ENCODE measurements around the gene PRSS33. TPM values are rescaled to one million over a fixed set of nuclear protein-coding genes. Genes with fewer than 3 reads are reported as not detected.

The PRSS33 gene
- total and polyA plus RNA-seq, 2 of the 8 experiments (the other 6 are each of a cell fraction or from before 2014, with no cell fraction given), result 0.09 TPM; not detected in 1

DNA sequence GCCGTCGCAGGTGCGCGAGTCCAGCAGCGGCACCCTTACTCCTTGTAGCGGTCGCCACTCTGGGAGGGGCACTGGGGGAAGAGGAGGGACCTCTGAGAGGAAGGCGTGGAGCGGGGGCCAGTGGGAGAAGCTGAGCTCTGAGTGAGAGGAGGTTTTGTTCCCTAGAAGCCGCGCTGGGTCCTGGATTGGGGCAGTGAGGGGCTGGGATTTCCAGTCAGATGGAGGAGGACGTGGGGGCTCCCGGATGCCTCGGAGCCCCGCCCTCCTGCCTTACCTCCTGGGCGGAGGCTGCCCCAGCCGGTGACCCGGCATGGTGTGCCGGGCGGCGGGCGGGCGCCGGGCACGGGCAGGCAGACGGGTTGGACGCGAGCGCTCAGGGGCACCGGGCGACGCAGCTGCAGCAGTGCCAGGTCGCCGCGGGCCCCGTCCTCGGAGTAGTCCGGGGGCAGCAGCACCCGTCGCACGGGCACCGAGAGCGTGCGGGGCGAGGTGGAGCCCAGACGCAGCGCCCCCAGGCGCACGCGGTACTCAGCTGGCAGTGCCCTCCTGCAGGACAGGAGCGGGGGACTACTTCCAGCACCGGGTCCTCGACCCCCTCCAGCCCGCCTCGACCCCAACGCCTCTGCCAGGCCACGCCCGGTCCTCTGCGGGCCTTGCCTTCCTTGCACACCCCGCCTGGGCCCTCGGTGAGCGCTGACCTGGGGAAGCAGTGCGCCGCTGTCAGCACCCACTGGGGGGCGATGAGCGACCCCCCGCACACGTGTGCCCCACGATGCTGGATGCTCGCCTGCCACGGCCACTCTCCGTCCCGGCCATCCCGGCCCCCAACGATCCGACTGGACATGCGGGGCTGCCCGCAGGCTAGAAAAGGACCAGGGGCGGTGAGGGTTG, 2.0 kb downstream of the PRSS33 start:
- Histone ChIP-seq H3K4me3 (ENCODE audit: extremely low read depth in 1 of 4, insufficient read depth in 2 of 4, low read depth in 3 of 4, low read length in 4 of 4) (no peak overlapping the region; a peak in 1 of 8 replicates), H2BK15ac (ENCODE audit: low read length) (no peak overlapping the region), H4K8ac (ENCODE audit: extremely low read depth, insufficient read depth, low read length) (peak overlapping the region; percentile 68), H3K9me3 (ENCODE audit: insufficient read depth in 2 of 2, low read depth in 1 of 2, low read length in 1 of 2) (no peaks in the 10 kb centered on the region), H4K20me1 (replicated peaks in 1 of 2; ENCODE audit: control insufficient read depth in 1 of 2, insufficient read depth in 2 of 2, low read length in 2 of 2) (no peaks in the 10 kb centered on the region), H3K23ac (ENCODE audit: insufficient read length) (no peak overlapping the region), H3K36me3 (ENCODE audit: control insufficient read depth in 2 of 4, insufficient read depth in 4 of 4, low read length in 3 of 4) (no peaks in the 10 kb centered on the region), H3K79me2 (ENCODE audit: control insufficient read depth in 1 of 2, insufficient read depth in 2 of 2, low read length in 2 of 2) (no peaks in the 10 kb centered on the region), H3K4me2 (ENCODE audit: insufficient read depth in 1 of 2, low read depth in 2 of 2, low read length in 2 of 2) (no peak overlapping the region; a peak in 1 of 4 replicates), H3K4me1 (replicated peaks in 1 of 4; ENCODE audit: control insufficient read depth in 3 of 4, insufficient read depth in 4 of 4, low read length in 3 of 4) (peaks cover 0 to 3% (median 2%) of the 10 kb centered on the region in 4 experiments; a peak in 1 of 7 replicates), H3K9ac (replicated peaks in 1 of 4; ENCODE audit: extremely low read depth in 1 of 4, low read depth in 3 of 4, low read length in 3 of 4) (no peak overlapping the region; a peak in 1 of 7 replicates), H3K18ac (ENCODE audit: extremely low read depth, low read length) (no peak overlapping the region), H3K79me1 (ENCODE audit: low read depth, low read length) (no peaks in the 10 kb centered on the region; the same call in 1 of the 2 replicates), H2BK20ac (ENCODE audit: low read length) (no peak overlapping the region), H4K91ac (replicated peaks; ENCODE audit: insufficient read length, low read length) (no peak overlapping the region), H3K14ac (ENCODE audit: insufficient read length) (no peak overlapping the region), H3K56ac (replicated peaks; ENCODE audit: insufficient read length, low read depth, low read length) (no peak overlapping the region), H2AK5ac (ENCODE audit: low read depth, low read length) (no peak overlapping the region), H4K5ac (ENCODE audit: insufficient read length, low read depth, low read length) (no peak overlapping the region), H3K27me3 (replicated peaks in 1 of 4; ENCODE audit: control insufficient read depth in 3 of 4, extremely low read depth in 1 of 4, insufficient read depth in 3 of 4, low read length in 3 of 4) (peaks cover 0 to 3% (median 0%) of the 10 kb centered on the region in 4 experiments; a peak in 2 of 7 replicates), H2BK12ac (ENCODE audit: low read depth, low read length) (no peak overlapping the region), H2BK120ac (replicated peaks; ENCODE audit: low read depth, low read length) (no peak overlapping the region), H3K23me2 (ENCODE audit: low read depth, low read length) (no peaks in the 10 kb centered on the region; the same call in 1 of the 2 replicates), H3K4ac (replicated peaks; ENCODE audit: insufficient read length, low read depth, low read length) (no peak overlapping the region), H2BK5ac (ENCODE audit: low read depth, low read length) (no peak overlapping the region), H2AFZ (ENCODE audit: low read length) (no peak overlapping the region), H3K27ac (ENCODE audit: low read depth, low read length) (no peak overlapping the region)
- ChIA-PET POLR2A (ENCODE audit: partially characterized antibody) (interaction anchor here (1.0 to 2.8 kb wide), 6 partner anchors 8 to 33 kb away, joined by 3 to 28 read pairs (median 5); partner anchors contain the start of genes ELOB and SRRM2), CTCF (ENCODE audit: partially characterized antibody) (interaction anchor here (1.3 to 1.7 kb wide), 2 partner anchors 54 to 142 kb away, joined by 4 to 6 read pairs; no protein-coding TSS in a partner anchor)
- FAIRE-seq, result no peak
- DNase-seq (ENCODE audit: low read depth in 1 of 2, low spot score in 2 of 2), result no peak
- WGBS, 2 experiments (ENCODE audit: extremely low coverage in 1 of 2, insufficient coverage in 1 of 2, insufficient read length in 1 of 2, insufficient replicate concordance in 2 of 2, low coverage in 1 of 2, low lambda C conversion rate in 2 of 2, missing lambda C conversion rate in 1 of 2), result 83% methylated on average over 54 of the region's 79 CpGs; no CpG with 5 or more reads in 1 of the 2 experiments
- TF ChIP-seq SIRT6 (IDR thresholded peaks at IDR 0.05; ENCODE audit: low read length) (no peak), SUZ12 (IDR thresholded peaks at IDR 0.05; ENCODE audit: low read length) (no peak), BRCA1 (IDR thresholded peaks at IDR 0.05; ENCODE audit: low read depth, low read length) (no peak), NANOG (IDR thresholded peaks at IDR 0.05; ENCODE audit: insufficient read depth, low read depth, low read length, poor library complexity, severe bottlenecking) (no peak), EGR1 (IDR thresholded peaks at IDR 0.05; ENCODE audit: borderline replicate concordance, low read depth, low read length) (no peak), NRF1 (IDR thresholded peaks at IDR 0.05; ENCODE audit: low read depth, low read length) (no peak)
